ENCODE results near the gene CCDC110.

CCDC110 gene

GRCh38 chr4:185435466-185435865 is 36.1 kb downstream of the CCDC110 start:
- Histone ChIP-seq H3K4me3 (no peak overlapping the region), H3K36me3 (no peaks in the 10 kb centered on the region), H3K9me3 (no peaks in the 10 kb centered on the region), H3K27ac (no peak overlapping the region), H3K27me3 (no peaks in the 10 kb centered on the region), H3K4me1 (no peaks in the 10 kb centered on the region)
- TF ChIP-seq CTCF (IDR thresholded peaks at IDR 0.05) = no peak
- no peak for DNase-seq
- intact Hi-C loops (cut with DNase I; ENCODE audit: low total_unique reads) = no loop called here

GRCh38 chr4:185429660-185430059 is 41.9 kb downstream of the CCDC110 start:
- H3K4me1 ChIP-seq = peaks cover 0 to 4% (median 3%) of the 10 kb centered on the region in 4 donors
- TF ChIP-seq CTCF (IDR thresholded peaks at IDR 0.05) = no peak
- intact Hi-C loops (cut with DNase I; ENCODE audit: low total_unique reads) = no loop called here
- no peaks in the 10 kb centered on the region for H3K27me3 ChIP-seq
- no peak overlapping the region for H3K4me3 ChIP-seq
- no peaks in the 10 kb centered on the region for H3K36me3 ChIP-seq
- H3K27ac ChIP-seq = no peak overlapping the region
- no peak for DNase-seq
- no peaks in the 10 kb centered on the region for H3K9me3 ChIP-seq

- intact Hi-C loops (cut with DNase I; ENCODE audit: low total_unique reads) = no loop called here
- Histone ChIP-seq H3K36me3 (no peaks in the 10 kb centered on the region), H3K9me3 (no peaks in the 10 kb centered on the region), H3K4me1 (peaks cover 0 to 25% (median 11%) of the 10 kb centered on the region in 4 donors), H3K4me3 (no peak overlapping the region), H3K27me3 (no peaks in the 10 kb centered on the region), H3K27ac (no peak overlapping the region)
- no peak for DNase-seq
- no peak for TF ChIP-seq CTCF (IDR thresholded peaks at IDR 0.05)
These were observed 44.4 kb downstream of the CCDC110 start for GRCh38 chr4:185426960-185427688.

GRCh38 chr4:185425647-185426352 is 45.7 kb downstream of the CCDC110 start, which contains the start of gene UFSP2:
Gene UFSP2, minus strand, starts transcription at chr4:185425964. Its CDS starts 96 bp downstream, at chr4:185425868.
- TF ChIP-seq CTCF (IDR thresholded peaks at IDR 0.05) = no peak

GRCh38 chr4:185424905-185425646 is 46.5 kb downstream of the CCDC110 start:
- no peak for TF ChIP-seq CTCF (IDR thresholded peaks at IDR 0.05)
- Histone ChIP-seq H3K4me3 (peak overlapping the region; percentile 70 to 77), H3K4me1 (peaks cover 0 to 40% (median 11%) of the 10 kb centered on the region in 4 donors), H3K9me3 (no peaks in the 10 kb centered on the region), H3K27ac (peak overlapping the region; percentile 93 to 95), H3K36me3 (peaks cover 0 to 8% (median 0%) of the 10 kb centered on the region in 3 donors), H3K27me3 (no peaks in the 10 kb centered on the region)
- intact Hi-C loops (cut with DNase I; ENCODE audit: low total_unique reads) = no loop called here
- DNase-seq = no peak

More at GRCh38 chr4:185425647-185426352, 45.7 kb downstream of the CCDC110 start, which contains the start of gene UFSP2:
- Histone ChIP-seq H3K4me1 (peaks cover 0 to 36% (median 11%) of the 10 kb centered on the region in 4 donors), H3K27me3 (no peaks in the 10 kb centered on the region), H3K27ac (peak within 1 kb of the TSS; percentile 93 to 95), H3K36me3 (peaks cover 0 to 5% (median 0%) of the 10 kb centered on the region in 3 donors), H3K4me3 (peak within 1 kb of the TSS; percentile 70 to 77), H3K9me3 (no peaks in the 10 kb centered on the region)
- DNase-seq = peak; percentile 88 to 95
- intact Hi-C loops (cut with DNase I; ENCODE audit: low total_unique reads) = no loop called here
